Kidney (tissue), 14 donors: ENCODE results near the gene NXN. TPM values are rescaled to one million over a fixed set of nuclear protein-coding genes. Genes with fewer than 3 reads are reported as not detected.
A peak's percentile ranks its signal among the peaks of the same experiment; 100 is the strongest.

ENCODE experiments used
- DNase-seq, 5 donors: peaks; one replicate each; pipeline ENCODE4 v3.0.0-alpha.2; 2013 to 2020
- FAIRE-seq: peaks from 2 replicates; lab custom pipeline; 2012; peaks lifted over from hg19 to GRCh38; lab: Jason Lieb, UNC
- H3K27ac ChIP-seq, 2 donors: one replicate each; pipeline ENCODE4 v1.7.0; 2013; ENCODE audit warnings: low read depth in 2 of 2, low read length in 2 of 2, inconsistent platforms in 1 of 2
- H3K27me3 ChIP-seq: one replicate; pipeline ENCODE4 v1.7.1; 2013; ENCODE audit warnings: low read length, inconsistent platforms; ENCODE audit not compliant: control insufficient read depth, insufficient read depth
- H3K36me3 ChIP-seq, 3 donors: one replicate each; pipeline versions ENCODE4 v1.7.0 to v1.7.1; 2013; ENCODE audit warnings: low read length in 3 of 3, control low read depth in 1 of 3, inconsistent platforms in 1 of 3; ENCODE audit not compliant: insufficient read depth in 3 of 3, control insufficient read depth in 2 of 3
- H3K4me1 ChIP-seq, 3 donors: one replicate each; pipeline versions ENCODE4 v1.7.0 to v1.7.1; 2013; ENCODE audit warnings: low read length in 3 of 3, inconsistent platforms in 1 of 3, low read depth in 1 of 3; ENCODE audit not compliant: control insufficient read depth in 2 of 3, insufficient read depth in 2 of 3
- H3K4me3 ChIP-seq, 3 donors: one replicate each; pipeline versions ENCODE4 v1.7.0 to v1.8.1; 2013; ENCODE audit warnings: low read length in 3 of 3, control low read depth in 1 of 3, inconsistent platforms in 1 of 3
- H3K9ac ChIP-seq, 3 donors: one replicate each; pipeline versions ENCODE4 v1.7.0 to v1.7.1; 2013; ENCODE audit warnings: low read length in 3 of 3, control low read depth in 1 of 3, inconsistent platforms in 1 of 3
- H3K9me3 ChIP-seq, 3 donors: one replicate each; pipeline versions ENCODE4 v1.7.0 to v1.7.1; 2013; ENCODE audit warnings: low read length in 3 of 3, control low read depth in 1 of 3, inconsistent platforms in 1 of 3; ENCODE audit not compliant: control insufficient read depth in 2 of 3, insufficient read depth in 1 of 3
- intact Hi-C: fragments of 100-400 bp; cut with DNase I; formaldehyde crosslinking; loops from one replicate; pipeline ENCODE4 v1.11.1; 2022
- polyA plus RNA-seq: library from polyadenylated mRNA; stranded (reverse); fragments of 350-450 nt; fragmentation: Illumina TruSeq; extraction: RNeasy Lipid Tissue Mini Kit (QIAGEN cat#74804); gene quantifications from one replicate; pipeline ENCODE4 v1.2.3, GENCODE V29; 2014; ENCODE audit warnings: low read depth, low replicate concordance; ENCODE audit not compliant: insufficient read depth
- total RNA-seq: library from RNA; stranded (reverse); fragmentation: NEBNext Ultra II Directional; extraction: Animal tissue kit (Norgen Biotek cat#: 25700); gene quantifications from one replicate; pipeline ENCODE4 v1.2.1, GENCODE V29; 2021
- TF ChIP-seq, protein P1 (sequence below): IDR thresholded peaks from 3 replicates; pipeline ENCODE4 v1.5.1; 2012; ENCODE audit warnings: mild to moderate bottlenecking, moderate library complexity, borderline replicate concordance; ENCODE audit not compliant: insufficient read depth; ENCODE audit errors: extremely low read depth
- donor health status: control.
- donor health status: control.
- donor health status: control.
- donor health status: control.
- donor health status: control.
- donor health status: DM: yes; HTN: yes; CAD: no.
- donor health status: Normal renal cell carcinoma (clear cell type).

The NXN gene
- total and polyA plus RNA-seq, 2 donors from 2014 or later, result 10.2 to 26.8 TPM

GRCh38 chr17:958712-959451, 20.7 kb downstream of the NXN start:
- Histone ChIP-seq H3K27ac (no peak overlapping the region), H3K9me3 (no peaks in the 10 kb centered on the region), H3K4me3 (no peak overlapping the region), H3K36me3 (no peaks in the 10 kb centered on the region), H3K9ac (no peak overlapping the region), H3K4me1 (no peaks in the 10 kb centered on the region), H3K27me3 (no peaks in the 10 kb centered on the region)
- intact Hi-C loops, result no loop called here
- TF ChIP-seq, protein P1, sequence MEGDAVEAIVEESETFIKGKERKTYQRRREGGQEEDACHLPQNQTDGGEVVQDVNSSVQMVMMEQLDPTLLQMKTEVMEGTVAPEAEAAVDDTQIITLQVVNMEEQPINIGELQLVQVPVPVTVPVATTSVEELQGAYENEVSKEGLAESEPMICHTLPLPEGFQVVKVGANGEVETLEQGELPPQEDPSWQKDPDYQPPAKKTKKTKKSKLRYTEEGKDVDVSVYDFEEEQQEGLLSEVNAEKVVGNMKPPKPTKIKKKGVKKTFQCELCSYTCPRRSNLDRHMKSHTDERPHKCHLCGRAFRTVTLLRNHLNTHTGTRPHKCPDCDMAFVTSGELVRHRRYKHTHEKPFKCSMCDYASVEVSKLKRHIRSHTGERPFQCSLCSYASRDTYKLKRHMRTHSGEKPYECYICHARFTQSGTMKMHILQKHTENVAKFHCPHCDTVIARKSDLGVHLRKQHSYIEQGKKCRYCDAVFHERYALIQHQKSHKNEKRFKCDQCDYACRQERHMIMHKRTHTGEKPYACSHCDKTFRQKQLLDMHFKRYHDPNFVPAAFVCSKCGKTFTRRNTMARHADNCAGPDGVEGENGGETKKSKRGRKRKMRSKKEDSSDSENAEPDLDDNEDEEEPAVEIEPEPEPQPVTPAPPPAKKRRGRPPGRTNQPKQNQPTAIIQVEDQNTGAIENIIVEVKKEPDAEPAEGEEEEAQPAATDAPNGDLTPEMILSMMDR, result no peak
- DNase-seq (peak in 1 of 5 donors; percentile 62), FAIRE-seq (no peak)

GRCh38 chr17:957856-958421, 21.6 kb downstream of the NXN start:
- H3K4me3 ChIP-seq, result no peak overlapping the region
- DNase-seq (peak in 4 of 5 donors; percentile 21 to 75 (median 64)), FAIRE-seq (no peak)
- TF ChIP-seq, protein P1, result no peak
- intact Hi-C loops, result no loop called here
- H3K36me3 ChIP-seq, result no peaks in the 10 kb centered on the region
- H3K9me3 ChIP-seq, result no peaks in the 10 kb centered on the region
- H3K27ac ChIP-seq, result no peak overlapping the region
- no peak overlapping the region for H3K9ac ChIP-seq
- H3K27me3 ChIP-seq, result no peaks in the 10 kb centered on the region
- H3K4me1 ChIP-seq, result no peaks in the 10 kb centered on the region

GRCh38 chr17:956905-957304, 22.7 kb downstream of the NXN start:
- H3K9me3 ChIP-seq, result no peaks in the 10 kb centered on the region
- DNase-seq (peak in 1 of 5 donors; percentile 22), FAIRE-seq (no peak)
- intact Hi-C loops, result no loop called here
- no peak overlapping the region for H3K27ac ChIP-seq
- no peaks in the 10 kb centered on the region for H3K27me3 ChIP-seq
- H3K4me1 ChIP-seq, result peaks cover 0 to 1% (median 0%) of the 10 kb centered on the region in 3 donors
- H3K9ac ChIP-seq, result no peak overlapping the region
- H3K36me3 ChIP-seq, result no peaks in the 10 kb centered on the region
- H3K4me3 ChIP-seq, result no peak overlapping the region
- TF ChIP-seq, protein P1, result no peak
